SH-SY5Y (cell line): ENCODE data around the gene ALDOC.

Source experiments
- GATA2 ChIP-seq: IDR thresholded peaks from 2 replicates; pipeline ENCODE4 v1.6.1; 2011; ENCODE audit warnings: mild to moderate bottlenecking, low read depth, low read length
- GATA3 ChIP-seq: IDR thresholded peaks from 2 replicates; pipeline ENCODE4 v1.6.1; 2011; ENCODE audit warnings: low read depth, mild to moderate bottlenecking, low read length, moderate library complexity

DNA sequence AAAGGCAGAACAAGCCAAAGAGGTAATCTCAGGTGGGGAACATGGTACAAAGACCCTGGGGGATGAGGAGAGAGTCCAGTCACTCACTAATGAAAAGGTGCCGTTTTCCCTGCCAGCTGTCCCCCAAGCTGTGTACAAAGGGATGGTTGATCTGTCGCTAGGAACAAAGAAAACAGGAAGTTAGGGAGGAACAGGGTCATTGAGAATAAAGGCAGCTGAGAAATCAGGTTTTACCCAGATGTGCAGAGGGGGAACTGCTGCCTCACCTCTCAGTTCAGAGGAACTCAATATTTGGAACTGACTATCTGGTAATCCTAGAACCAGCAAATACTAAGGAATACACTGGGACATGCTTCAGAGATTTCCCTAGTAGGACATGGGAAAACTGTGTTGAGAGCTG, 35.8 kb upstream of the ALDOC start:
- TF ChIP-seq GATA2 (no peak), GATA3 (no peak)
